Endodermal cell (in vitro differentiated cells): ENCODE measurements around the gene MAPK8IP2. TPM values are rescaled to one million over a fixed set of nuclear protein-coding genes. Genes with fewer than 3 reads are reported as not detected.

Experiments used
- DNase-seq: peaks from one replicate; pipeline ENCODE4 v3.0.0-alpha.2; 2017
- H3K27ac ChIP-seq: 2 replicates; pipeline ENCODE4 v1.5.1; 2013; ENCODE audit warnings: mild to moderate bottlenecking, low read depth, low read length, moderate library complexity
- H3K27me3 ChIP-seq: 2 replicates; pipeline ENCODE4 v1.6.1; 2013; ENCODE audit warnings: mild to moderate bottlenecking, low read length, moderate library complexity; ENCODE audit not compliant: insufficient read depth, control insufficient read depth, poor library complexity, severe bottlenecking
- H3K36me3 ChIP-seq: 2 replicates; pipeline ENCODE4 v1.7.0; 2013; ENCODE audit warnings: mild to moderate bottlenecking, low read length, moderate library complexity; ENCODE audit not compliant: control insufficient read depth, insufficient read depth
- H3K4me1 ChIP-seq: one replicate; pipeline ENCODE4 v1.7.0; 2013; ENCODE audit warnings: low read length; ENCODE audit not compliant: control insufficient read depth, insufficient read depth
- H3K4me3 ChIP-seq: 2 replicates; pipeline ENCODE4 v1.5.1; 2013; ENCODE audit warnings: mild to moderate bottlenecking, low read length, moderate library complexity
- H3K9ac ChIP-seq: 2 replicates; pipeline ENCODE4 v1.6.1; 2013; ENCODE audit warnings: mild to moderate bottlenecking, low read length, moderate library complexity; ENCODE audit not compliant: poor library complexity, severe bottlenecking; ENCODE audit errors: extremely low read depth
- H3K9me3 ChIP-seq: 2 replicates; pipeline ENCODE4 v1.6.1; 2013; ENCODE audit warnings: mild to moderate bottlenecking, low read length, moderate library complexity; ENCODE audit not compliant: control insufficient read depth
- H3K27ac Mint-ChIP-seq: 2 replicates; pipeline ENCODE4 v1.8.0; 2020; ENCODE audit warnings: mixed read lengths
- H3K27me3 Mint-ChIP-seq: 2 replicates; pipeline ENCODE4 v1.8.0; 2021; ENCODE audit warnings: mild to moderate bottlenecking, mixed read lengths; ENCODE audit not compliant: insufficient read depth
- H3K36me3 Mint-ChIP-seq: 2 replicates; pipeline ENCODE4 v1.8.0; 2020; ENCODE audit warnings: low read depth, mixed read lengths
- H3K4me1 Mint-ChIP-seq: 2 replicates; pipeline ENCODE4 v1.8.0; 2020; ENCODE audit warnings: mixed read lengths
- H3K4me3 Mint-ChIP-seq: 2 replicates; pipeline ENCODE4 v1.8.0; 2020; ENCODE audit warnings: mild to moderate bottlenecking, moderate library complexity, mixed read lengths
- H3K9me3 Mint-ChIP-seq: 2 replicates; pipeline ENCODE4 v1.8.0; 2020; ENCODE audit warnings: mild to moderate bottlenecking, mixed read lengths
- CTCF ChIP-seq: fragments of 200-600 bp; sonication (generic); conservative IDR thresholded peaks from 2 replicates; pipeline ENCODE4 v1.5.0; 2021; ENCODE audit warnings: antibody characterized with exemption, mild to moderate bottlenecking
- WGBS, 2 experiments: methylation state at CpG; one replicate each; pipeline versions ENCODE4 v1.1.5 to v1.1.7; 2013; ENCODE audit warnings: missing lambda C conversion rate in 2 of 2, mixed read lengths in 1 of 2; ENCODE audit not compliant: insufficient coverage in 1 of 2, insufficient read length in 1 of 2; 5-methylcytosine and 5-hydroxymethylcytosine counted together
- total RNA-seq, 2 donors: library from RNA; stranded (reverse); fragmentation: NEBNext Ultra II Directional in 1 of 2; extraction: Animal tissue kit (Norgen Biotek cat#: 25700) in 1 of 2; gene quantifications; 2 replicates in 1 of 2; 3 replicates in 1 of 2; pipeline ENCODE4 v1.2.1, GENCODE V29; 2021

MAPK8IP2 gene
- total RNA-seq, 2 donors from 2014 or later = 1.2 to 1.4 TPM

- Histone ChIP-seq H3K36me3 (peaks cover 3% of the 10 kb centered on the region), H3K27me3 (peaks cover 9% of the 10 kb centered on the region), H3K27ac (no peak overlapping the region), H3K9me3 (no peaks in the 10 kb centered on the region), H3K4me3 (no peak overlapping the region), H3K9ac (no peak overlapping the region), H3K4me1 (peaks cover 6% of the 10 kb centered on the region)
- H3K4me3 Mint-ChIP-seq = no peak overlapping the region
- peaks cover 12% of the 10 kb centered on the region for H3K4me1 Mint-ChIP-seq
- WGBS, 2 experiments = 92 to 95% methylated on average over 3 of the region's 3 CpGs
- H3K27me3 Mint-ChIP-seq = peaks cover 33% of the 10 kb centered on the region
- DNase-seq = no peak
- H3K9me3 Mint-ChIP-seq = no peaks in the 10 kb centered on the region
- peaks cover 4% of the 10 kb centered on the region for H3K36me3 Mint-ChIP-seq
- no peak overlapping the region for H3K27ac Mint-ChIP-seq
- TF ChIP-seq CTCF = no peak
Observed at GRCh38 chr22:50585238-50585637, 15.4 kb upstream of the MAPK8IP2 start.

- Histone ChIP-seq H3K4me3 (no peak overlapping the region), H3K27ac (no peak overlapping the region), H3K27me3 (peaks cover 15% of the 10 kb centered on the region), H3K36me3 (no peaks in the 10 kb centered on the region), H3K9me3 (no peaks in the 10 kb centered on the region), H3K9ac (no peak overlapping the region), H3K4me1 (peaks cover 6% of the 10 kb centered on the region)
- no peak overlapping the region for H3K4me3 Mint-ChIP-seq
- peaks cover 38% of the 10 kb centered on the region for H3K27me3 Mint-ChIP-seq
- no peak for DNase-seq
- TF ChIP-seq CTCF = no peak
- 93 to 98% methylated on average over 7 to 8 of the region's 8 CpGs for WGBS, 2 experiments
- H3K4me1 Mint-ChIP-seq = peaks cover 12% of the 10 kb centered on the region
- H3K27ac Mint-ChIP-seq = no peak overlapping the region
- H3K9me3 Mint-ChIP-seq = no peaks in the 10 kb centered on the region
- no peaks in the 10 kb centered on the region for H3K36me3 Mint-ChIP-seq
Observed at GRCh38 chr22:50585781-50586180, 14.8 kb upstream of the MAPK8IP2 start.

GRCh38 chr22:50586416-50586815, 14.2 kb upstream of the MAPK8IP2 start:
- no peak overlapping the region for H3K27ac Mint-ChIP-seq
- H3K4me1 ChIP-seq = peaks cover 6% of the 10 kb centered on the region
- no peaks in the 10 kb centered on the region for H3K36me3 ChIP-seq
- H3K9me3 Mint-ChIP-seq = no peaks in the 10 kb centered on the region
- no peak for TF ChIP-seq CTCF
- peaks cover 16% of the 10 kb centered on the region for H3K27me3 ChIP-seq
- no peaks in the 10 kb centered on the region for H3K9me3 ChIP-seq
- DNase-seq = no peak
- no peaks in the 10 kb centered on the region for H3K36me3 Mint-ChIP-seq
- H3K27ac ChIP-seq = no peak overlapping the region
- no peak overlapping the region for H3K4me3 Mint-ChIP-seq
- H3K9ac ChIP-seq = no peak overlapping the region
- no peak overlapping the region for H3K4me3 ChIP-seq
- peaks cover 42% of the 10 kb centered on the region for H3K27me3 Mint-ChIP-seq
- H3K4me1 Mint-ChIP-seq = peaks cover 12% of the 10 kb centered on the region
- WGBS, 2 experiments = 83 to 89% methylated on average over 5 of the region's 5 CpGs
